ENCODE data around the gene STXBP3.

DNA sequence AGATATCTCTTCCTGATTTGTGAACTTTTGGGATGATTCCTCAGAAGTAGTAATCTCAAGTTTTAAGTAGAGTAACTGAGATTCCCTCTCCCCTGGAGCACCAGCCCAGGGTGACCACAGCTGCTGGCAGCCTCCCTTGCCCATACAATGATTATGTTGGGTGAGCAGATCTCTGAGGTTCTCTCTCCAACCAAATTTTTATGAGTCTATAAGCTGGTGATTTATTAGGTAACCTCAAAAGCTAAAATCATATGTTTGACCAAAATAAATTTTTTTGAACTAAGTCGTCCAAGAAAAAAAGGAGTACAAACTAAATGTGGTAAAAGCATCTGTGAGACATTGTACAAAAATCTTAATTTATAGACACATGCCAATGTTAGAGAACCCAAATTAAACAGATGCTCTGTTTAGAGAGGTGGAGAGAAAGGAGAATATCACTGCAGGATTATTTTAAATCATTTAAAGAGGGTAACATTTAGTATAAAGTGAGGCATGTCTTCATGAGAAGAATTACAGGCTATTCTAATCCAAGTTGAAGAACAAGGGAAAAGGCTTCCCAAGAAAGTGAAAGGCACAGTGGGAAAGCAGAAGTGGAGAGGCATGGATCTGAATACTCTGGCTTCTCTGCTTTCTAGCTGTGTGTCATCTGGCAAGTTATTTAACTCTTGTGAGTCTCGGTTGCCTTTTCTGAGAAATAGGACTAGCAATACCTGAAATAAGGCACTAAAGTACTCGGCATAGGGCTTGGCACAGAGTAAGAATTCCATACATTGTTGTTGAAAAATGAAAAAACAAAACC lies 107.9 kb downstream of the STXBP3 start:
- TF ChIP-seq, protein P1, sequence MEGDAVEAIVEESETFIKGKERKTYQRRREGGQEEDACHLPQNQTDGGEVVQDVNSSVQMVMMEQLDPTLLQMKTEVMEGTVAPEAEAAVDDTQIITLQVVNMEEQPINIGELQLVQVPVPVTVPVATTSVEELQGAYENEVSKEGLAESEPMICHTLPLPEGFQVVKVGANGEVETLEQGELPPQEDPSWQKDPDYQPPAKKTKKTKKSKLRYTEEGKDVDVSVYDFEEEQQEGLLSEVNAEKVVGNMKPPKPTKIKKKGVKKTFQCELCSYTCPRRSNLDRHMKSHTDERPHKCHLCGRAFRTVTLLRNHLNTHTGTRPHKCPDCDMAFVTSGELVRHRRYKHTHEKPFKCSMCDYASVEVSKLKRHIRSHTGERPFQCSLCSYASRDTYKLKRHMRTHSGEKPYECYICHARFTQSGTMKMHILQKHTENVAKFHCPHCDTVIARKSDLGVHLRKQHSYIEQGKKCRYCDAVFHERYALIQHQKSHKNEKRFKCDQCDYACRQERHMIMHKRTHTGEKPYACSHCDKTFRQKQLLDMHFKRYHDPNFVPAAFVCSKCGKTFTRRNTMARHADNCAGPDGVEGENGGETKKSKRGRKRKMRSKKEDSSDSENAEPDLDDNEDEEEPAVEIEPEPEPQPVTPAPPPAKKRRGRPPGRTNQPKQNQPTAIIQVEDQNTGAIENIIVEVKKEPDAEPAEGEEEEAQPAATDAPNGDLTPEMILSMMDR (IDR thresholded peaks at IDR 0.05) = no peak
- TF ChIP-seq POLR2A (IDR thresholded peaks at IDR 0.05) = no peak
